Measurements from ENCODE around the gene MYH6. TPM values are rescaled to one million over a fixed set of nuclear protein-coding genes. Genes with fewer than 3 reads are reported as not detected.

The MYH6 gene
- total RNA-seq, 2 donors from 2014 or later = 0.26 to 1.6 TPM

DNA sequence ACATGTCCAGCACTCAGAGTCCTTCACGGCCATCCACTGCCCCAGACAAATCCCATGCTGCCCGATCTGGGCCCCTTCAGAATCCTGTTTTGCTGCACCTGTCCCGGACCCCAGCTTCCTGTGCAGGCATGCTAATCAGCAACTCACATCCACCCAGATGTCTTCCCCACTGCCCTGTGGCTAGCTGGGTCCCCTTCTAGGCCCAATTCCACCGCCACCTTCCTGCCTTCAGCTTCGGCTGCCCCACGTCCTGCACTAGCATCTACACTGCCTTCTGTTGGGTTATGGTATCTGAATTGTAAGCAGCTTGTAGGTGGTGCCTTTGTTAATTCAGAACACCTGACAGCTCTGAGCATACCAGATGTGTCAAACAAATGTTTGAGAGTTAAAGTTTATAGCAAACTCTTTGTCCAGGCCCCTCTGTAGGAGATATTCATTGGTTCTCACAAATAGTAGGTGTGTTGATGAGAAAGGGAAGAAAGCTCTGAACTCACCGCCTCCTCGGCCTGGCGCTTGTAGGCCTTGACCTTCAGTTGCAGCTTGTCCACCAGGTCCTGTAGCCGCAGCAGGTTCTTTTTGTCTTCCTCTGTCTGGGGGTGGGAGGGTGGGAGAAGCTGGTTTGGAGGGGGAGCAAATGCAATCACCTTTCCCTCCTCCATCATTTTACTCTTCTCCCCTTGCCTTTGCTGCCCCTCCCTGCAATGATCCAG, 25.2 kb downstream of the MYH6 start:
- Histone ChIP-seq H3K27me3 (no peaks in the 10 kb centered on the region), H3K4me3 (no peak overlapping the region), H3K27ac (no peak overlapping the region), H3K9me3 (no peaks in the 10 kb centered on the region), H3K36me3 (replicated peaks in 1 of 2; ENCODE audit: insufficient read depth in 1 of 2, low read depth in 2 of 2) (no peaks in the 10 kb centered on the region), H3K4me1 (peaks cover 20% of the 10 kb centered on the region)
- no peak for DNase-seq
- WGBS, 2 donors = 66 to 76% methylated on average over 10 of the region's 10 CpGs
- intact Hi-C loops (cut with DNase I) = no loop called here
- TF ChIP-seq POLR2A (IDR thresholded peaks at IDR 0.05) = no peak
- TF ChIP-seq, protein P1, sequence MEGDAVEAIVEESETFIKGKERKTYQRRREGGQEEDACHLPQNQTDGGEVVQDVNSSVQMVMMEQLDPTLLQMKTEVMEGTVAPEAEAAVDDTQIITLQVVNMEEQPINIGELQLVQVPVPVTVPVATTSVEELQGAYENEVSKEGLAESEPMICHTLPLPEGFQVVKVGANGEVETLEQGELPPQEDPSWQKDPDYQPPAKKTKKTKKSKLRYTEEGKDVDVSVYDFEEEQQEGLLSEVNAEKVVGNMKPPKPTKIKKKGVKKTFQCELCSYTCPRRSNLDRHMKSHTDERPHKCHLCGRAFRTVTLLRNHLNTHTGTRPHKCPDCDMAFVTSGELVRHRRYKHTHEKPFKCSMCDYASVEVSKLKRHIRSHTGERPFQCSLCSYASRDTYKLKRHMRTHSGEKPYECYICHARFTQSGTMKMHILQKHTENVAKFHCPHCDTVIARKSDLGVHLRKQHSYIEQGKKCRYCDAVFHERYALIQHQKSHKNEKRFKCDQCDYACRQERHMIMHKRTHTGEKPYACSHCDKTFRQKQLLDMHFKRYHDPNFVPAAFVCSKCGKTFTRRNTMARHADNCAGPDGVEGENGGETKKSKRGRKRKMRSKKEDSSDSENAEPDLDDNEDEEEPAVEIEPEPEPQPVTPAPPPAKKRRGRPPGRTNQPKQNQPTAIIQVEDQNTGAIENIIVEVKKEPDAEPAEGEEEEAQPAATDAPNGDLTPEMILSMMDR (IDR thresholded peaks at IDR 0.05) = no peak
- ATAC-seq = no peak

DNA sequence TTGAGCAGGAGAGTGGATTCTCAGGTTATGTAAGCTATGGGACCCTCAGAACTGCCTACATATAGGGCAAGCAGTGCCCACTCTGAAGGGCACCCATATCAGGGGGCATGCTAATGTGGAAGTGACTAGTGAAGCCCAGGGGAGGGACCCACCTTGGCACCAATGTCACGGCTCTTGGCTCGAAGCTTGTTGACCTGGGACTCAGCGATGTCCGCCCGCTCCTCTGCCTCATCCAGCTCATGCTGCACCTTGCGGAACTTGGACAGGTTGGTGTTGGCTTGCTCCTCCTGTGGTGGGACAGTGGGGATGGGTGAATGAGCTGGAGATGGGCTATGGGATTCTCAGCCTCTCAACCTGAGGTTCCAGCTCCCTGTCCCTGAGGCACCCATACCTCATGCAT, 25.8 kb downstream of the MYH6 start:
- TF ChIP-seq, protein P1 (IDR thresholded peaks at IDR 0.05) = no peak
- no peak for TF ChIP-seq POLR2A (IDR thresholded peaks at IDR 0.05)
- intact Hi-C loops (cut with DNase I) = no loop called here
- peaks cover 20% of the 10 kb centered on the region for H3K4me1 ChIP-seq
- DNase-seq = no peak
- no peak overlapping the region for H3K27ac ChIP-seq
- no peaks in the 10 kb centered on the region for H3K27me3 ChIP-seq
- 100% methylated on average over 4 of the region's 6 CpGs; no CpG with 5 or more reads in 1 of the 2 donors for WGBS, 2 donors
- no peaks in the 10 kb centered on the region for H3K36me3 ChIP-seq (replicated peaks in 1 of 2; ENCODE audit: insufficient read depth in 1 of 2, low read depth in 2 of 2)
- no peak for ATAC-seq
- no peak overlapping the region for H3K4me3 ChIP-seq
- H3K9me3 ChIP-seq = no peaks in the 10 kb centered on the region

DNA sequence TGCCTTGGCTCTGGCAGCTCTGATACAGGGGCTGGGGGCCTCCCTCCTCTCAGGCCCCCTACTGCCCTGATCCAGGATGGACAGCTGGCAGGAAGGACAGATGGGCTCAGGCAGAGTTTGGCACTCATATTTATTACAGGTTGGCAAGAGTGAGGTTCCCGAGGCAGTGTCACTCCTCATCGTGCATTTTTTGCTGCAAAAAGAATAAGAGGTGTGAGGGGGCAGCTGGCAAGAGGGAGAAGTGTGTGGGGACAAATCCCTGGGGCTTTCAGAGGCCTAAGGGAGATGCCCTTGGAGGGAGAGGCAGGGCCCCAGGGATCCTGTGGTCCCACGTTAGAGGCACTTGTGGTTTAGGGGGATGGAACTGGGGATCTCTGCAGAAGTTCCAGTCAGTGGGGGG, 26.2 kb downstream of the MYH6 start:
- TF ChIP-seq, protein P1 (IDR thresholded peaks at IDR 0.05) = no peak
- no peak for TF ChIP-seq POLR2A (IDR thresholded peaks at IDR 0.05)
- DNase-seq (no peak), ATAC-seq (no peak)
- WGBS, 2 donors = 50 to 58% methylated on average over 3 of the region's 3 CpGs
- intact Hi-C loops (cut with DNase I) = no loop called here
- Histone ChIP-seq H3K27me3 (no peaks in the 10 kb centered on the region), H3K27ac (no peak overlapping the region), H3K4me3 (no peak overlapping the region), H3K36me3 (replicated peaks in 1 of 2; ENCODE audit: insufficient read depth in 1 of 2, low read depth in 2 of 2) (no peaks in the 10 kb centered on the region), H3K9me3 (no peaks in the 10 kb centered on the region), H3K4me1 (peaks cover 20% of the 10 kb centered on the region)

- H3K4me1 ChIP-seq = peaks cover 15% of the 10 kb centered on the region
- 77 to 84% methylated on average over 4 of the region's 4 CpGs for WGBS, 2 donors
- TF ChIP-seq, protein P1 (IDR thresholded peaks at IDR 0.05) = no peak
- no peak for TF ChIP-seq POLR2A (IDR thresholded peaks at IDR 0.05)
- H3K27ac ChIP-seq = no peak overlapping the region
- no peaks in the 10 kb centered on the region for H3K27me3 ChIP-seq
- intact Hi-C loops (cut with DNase I) = no loop called here
- no peak for ATAC-seq
- H3K4me3 ChIP-seq = no peak overlapping the region
- no peak for DNase-seq
- no peaks in the 10 kb centered on the region for H3K9me3 ChIP-seq
- no peaks in the 10 kb centered on the region for H3K36me3 ChIP-seq (replicated peaks in 1 of 2; ENCODE audit: insufficient read depth in 1 of 2, low read depth in 2 of 2)
Measured at GRCh38 chr14:23380976-23381375, 27.1 kb downstream of the MYH6 start.

Data from body of pancreas (tissue), 4 donors.